NCI-H1436 treated with DMSO at 0.1 percent for 48 hours (cell line): Measurements from ENCODE around the gene LIPG.

Source experiments
- DNase-seq: peaks from one replicate; lab custom pipeline; 2025; lab: John Stamatoyannopoulos, UW

Gene LIPG

GRCh38 chr18:49612515-49613033 lies 50.7 kb downstream of the LIPG start:
- no peak for DNase-seq

- DNase-seq: no peak
These were observed 51.3 kb downstream of the LIPG start for GRCh38 chr18:49613141-49613640.

GRCh38 chr18:49613641-49614151 lies 51.8 kb downstream of the LIPG start:
- no peak for DNase-seq

- DNase-seq: no peak
These were observed 54.9 kb downstream of the LIPG start for GRCh38 chr18:49616618-49617328.

GRCh38 chr18:49617329-49617695 lies 55.5 kb downstream of the LIPG start:
- no peak for DNase-seq

DNA sequence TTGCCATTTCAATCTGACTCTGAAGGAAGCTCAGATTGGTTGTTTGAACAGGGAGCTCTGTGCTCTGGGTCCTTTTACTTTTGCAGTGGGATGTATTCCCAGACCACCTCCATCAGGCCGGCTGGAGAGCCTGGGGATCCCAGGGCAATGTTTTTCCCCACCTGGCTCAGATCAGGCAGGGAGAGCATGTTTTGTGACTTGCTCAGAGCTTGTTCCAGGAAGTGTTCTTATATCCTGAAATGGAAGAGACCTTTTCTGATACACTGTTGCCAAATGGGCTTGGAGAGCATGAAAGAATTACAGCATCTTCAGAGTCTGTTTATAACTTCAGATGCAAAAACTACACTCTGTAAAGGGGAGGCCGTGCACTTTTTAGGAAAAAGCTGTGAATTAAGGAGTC lies 56.0 kb downstream of the LIPG start:
- DNase-seq: no peak

DNA sequence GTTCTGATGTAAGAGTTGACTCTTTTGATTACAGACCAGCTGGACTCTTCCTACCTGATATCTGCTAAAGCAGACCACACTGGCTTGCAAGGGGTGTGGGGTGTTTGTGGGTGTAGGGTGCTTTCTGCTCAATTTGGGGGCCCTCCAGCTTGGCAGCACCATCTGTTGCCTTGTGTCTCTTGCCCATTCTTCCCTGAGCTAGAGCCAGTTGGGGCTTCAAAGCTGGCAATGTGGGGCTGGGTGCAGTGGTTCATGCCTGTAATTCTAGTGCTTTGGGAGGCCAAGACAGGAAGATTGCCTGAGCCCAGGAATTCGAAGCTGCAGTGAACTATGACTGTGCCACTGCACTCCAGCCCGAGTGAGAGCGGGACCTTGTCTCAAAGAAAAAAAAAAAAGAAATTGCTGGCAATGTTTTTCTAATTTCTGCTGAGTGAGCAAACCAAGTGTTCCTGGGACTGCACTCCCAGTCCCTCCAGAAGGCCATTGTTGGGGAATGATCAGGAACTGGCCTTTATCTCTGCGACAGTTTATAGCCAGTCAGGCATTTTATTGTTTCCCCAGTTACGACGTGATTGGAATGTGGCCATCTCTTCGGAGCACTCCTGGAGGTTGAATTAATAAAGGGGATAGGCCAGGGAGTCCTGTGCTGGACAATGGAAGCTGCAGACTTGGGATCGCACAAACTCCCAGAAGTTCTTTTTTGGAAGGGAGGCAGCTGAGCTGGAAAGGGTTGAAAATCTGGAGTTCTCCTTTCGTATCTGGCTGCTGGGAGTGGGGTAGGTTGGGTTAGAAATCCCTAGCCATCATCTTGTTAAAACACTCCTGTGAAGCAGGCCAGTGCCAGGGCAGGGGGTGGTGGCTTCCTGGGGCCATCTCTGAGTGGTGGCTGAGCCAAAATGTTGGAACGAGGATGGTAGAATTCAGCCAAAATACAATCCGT lies 57.2 kb downstream of the LIPG start:
- no peak for DNase-seq

- DNase-seq: no peak
These were observed 57.9 kb downstream of the LIPG start for GRCh38 chr18:49619801-49620200.

GRCh38 chr18:49621301-49621700 lies 59.4 kb downstream of the LIPG start:
- no peak for DNase-seq

DNA sequence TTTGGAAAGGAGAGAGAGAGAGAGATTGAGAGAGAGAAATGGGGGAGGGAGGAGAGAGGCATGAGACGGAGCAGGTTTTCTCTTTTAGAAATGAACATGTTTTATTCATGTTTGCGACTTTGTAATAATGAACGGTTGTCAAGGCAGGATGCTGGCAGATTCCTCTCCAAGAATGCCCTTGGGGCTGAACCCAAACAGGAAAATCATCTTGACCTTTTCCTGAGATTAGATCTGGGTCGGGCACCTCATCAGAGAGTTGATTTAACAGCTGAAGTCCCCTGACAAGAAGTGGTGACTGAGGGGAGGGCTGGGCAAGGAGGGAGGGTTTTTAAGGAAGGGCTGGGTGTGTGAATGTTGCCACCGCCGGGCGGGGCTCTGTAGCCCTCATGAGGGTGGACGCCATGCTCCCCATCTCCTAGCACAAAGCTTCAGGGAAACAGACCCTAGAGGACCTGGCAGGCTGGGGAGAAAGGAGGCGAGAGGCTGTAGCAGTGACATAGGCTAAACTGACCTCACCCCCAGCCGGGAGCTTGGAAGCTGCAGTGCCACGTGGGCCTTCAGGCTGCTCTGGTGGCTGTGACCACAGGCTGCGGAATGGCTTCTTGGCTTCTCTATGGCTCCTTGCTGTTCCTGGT lies 60.0 kb downstream of the LIPG start:
- DNase-seq: no peak

DNA sequence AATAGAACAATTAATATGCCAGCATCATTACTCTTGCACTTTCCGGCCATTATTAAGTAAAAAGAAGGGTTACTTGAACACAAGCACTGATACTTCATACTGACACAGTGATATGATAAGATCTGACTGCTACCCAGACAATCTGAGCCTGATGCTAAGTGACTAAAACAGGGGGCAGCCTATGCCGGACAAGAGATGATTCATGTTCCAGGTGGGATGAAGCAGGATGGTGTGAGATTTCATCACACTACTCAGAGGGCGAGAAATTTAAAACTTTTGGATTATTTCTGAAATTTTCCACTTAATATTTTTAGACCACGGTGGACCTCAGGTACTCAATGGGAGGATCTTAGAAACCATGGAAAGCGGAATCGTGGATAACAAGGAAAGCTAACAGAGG lies 61.7 kb downstream of the LIPG start:
- DNase-seq: no peak

- DNase-seq: no peak
These were observed 63.3 kb downstream of the LIPG start for GRCh38 chr18:49625021-49625691.

DNA sequence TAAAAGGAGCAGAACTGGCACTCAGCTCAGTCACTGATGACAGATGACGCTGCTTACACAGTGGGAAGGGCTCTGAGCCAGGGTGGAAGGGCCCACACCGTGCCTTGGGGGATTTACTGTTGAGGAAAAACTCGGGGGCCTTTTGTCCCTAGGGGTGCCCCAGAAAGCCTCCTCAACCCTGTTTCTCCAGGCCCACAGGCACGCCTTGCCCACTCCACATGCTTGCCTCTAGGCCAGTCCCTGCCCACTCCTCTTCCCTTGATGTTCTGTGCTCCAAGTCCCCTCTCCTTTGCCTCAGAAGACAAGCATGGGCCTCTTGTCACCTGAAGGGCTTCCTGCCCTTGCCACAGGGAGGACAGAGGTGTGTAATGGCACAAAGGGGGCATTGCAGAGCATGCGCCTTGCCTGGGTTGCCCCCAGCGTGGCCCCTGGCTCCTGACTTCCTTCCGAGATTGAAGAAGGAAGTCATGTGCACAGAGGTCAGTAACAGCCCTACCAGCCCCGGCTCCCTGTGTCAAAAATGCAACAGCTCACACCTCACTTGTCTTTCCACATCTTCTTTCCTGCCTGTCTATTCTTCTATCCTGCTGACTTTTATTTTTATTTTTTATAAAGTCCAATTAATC lies 65.1 kb downstream of the LIPG start:
- no peak for DNase-seq

- no peak for DNase-seq
These were observed 66.3 kb downstream of the LIPG start for GRCh38 chr18:49628119-49628518.

DNA sequence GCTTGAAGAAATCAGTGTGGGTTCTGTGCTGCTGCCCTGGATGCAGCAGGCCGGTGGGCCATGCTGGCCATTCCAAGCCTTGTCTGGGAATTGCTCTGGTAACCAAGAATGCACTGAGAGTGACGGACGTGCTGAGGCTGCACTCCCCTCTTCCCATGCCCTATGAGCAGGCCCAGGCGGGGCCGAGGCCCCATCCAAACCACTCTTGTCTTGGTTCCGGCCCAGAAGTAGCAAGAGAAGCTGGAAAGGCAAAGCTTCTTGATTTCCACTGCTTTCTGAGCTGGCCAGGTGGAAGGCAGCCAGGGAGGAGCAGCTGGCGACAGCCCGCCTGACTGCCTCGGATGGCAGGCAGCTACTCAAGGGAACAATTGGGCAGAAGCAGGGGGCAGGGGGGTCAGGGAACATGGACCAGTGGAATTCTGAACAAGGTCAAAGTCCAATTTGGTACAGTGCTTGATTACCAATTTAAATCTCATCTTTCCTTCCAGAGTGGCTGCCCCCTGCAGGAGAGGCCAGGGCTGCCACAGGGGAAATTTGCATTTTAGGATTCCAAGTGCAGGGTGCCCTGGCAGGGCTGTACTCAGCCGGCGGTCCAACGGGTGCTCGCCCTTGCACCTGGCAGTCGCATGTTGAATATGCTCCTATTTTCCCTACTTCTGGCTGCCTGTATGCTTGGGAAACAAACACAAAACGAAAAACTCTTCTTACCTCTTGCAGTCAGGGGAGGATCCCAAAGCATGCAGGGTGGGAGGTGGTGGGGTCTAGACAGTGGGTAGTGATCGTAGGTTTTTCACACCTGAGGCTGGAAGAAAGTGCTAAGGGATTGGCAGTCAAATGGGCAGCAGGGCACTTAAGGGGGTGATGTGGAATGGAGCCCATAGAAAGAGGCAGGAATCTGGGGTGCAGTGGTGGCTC lies 67.3 kb downstream of the LIPG start:
- no peak for DNase-seq

DNA sequence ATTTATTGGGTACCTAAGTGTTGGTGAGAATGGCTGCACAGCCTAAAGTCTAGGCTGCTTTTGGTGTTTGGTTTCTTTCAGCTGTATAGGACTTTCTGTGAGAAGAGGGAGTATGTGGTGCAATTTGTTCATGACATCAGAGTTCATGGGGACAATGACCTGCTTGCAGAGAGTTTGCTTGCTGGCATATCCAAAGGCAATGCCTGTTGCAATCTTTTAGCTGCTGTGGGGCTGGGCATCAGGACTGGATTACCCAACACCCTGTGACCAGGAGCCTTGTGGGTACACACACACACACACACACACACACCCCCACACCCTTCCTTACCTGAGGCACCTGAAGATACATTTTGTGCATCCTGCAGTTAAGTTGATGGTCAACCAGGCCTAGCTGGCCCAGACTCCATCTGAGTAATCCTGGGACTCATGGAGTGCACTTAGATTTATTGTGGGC lies 68.4 kb downstream of the LIPG start:
- no peak for DNase-seq

DNA sequence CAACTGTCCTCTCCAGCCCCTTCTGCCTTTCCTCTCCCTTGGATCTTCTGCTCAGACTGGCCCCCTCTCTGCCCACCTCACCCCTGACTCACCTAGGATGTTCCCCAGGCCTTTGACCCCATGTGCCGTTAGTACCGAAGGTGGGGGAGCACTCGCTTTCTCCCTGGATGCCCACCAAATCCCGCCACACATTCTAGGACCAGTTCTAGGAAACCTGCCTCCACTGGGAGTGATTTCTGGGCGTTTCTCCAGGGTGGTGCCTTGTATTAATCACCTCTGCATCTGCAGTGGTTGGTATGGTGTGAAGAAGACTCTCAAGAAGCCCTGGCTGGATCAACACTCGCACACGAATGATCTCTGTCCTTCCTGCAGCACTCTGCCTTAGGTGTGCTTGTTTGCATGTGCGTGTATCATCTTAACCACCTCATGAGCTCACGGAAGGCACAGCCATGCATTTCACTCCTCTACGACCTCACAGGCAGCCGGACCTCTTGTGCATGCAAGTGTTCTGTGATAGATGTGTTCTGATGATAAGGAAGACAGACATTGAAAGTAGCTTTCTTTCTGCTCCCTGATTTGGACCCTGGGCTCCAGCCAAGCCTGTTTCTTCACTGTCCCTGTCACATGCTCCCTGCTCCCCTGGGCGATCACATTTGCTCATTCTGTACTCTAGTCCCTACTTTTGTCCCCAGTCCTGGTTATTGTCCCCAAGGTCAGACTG lies 69.4 kb downstream of the LIPG start:
- no peak for DNase-seq

GRCh38 chr18:49632588-49632987 lies 70.7 kb downstream of the LIPG start:
- DNase-seq: no peak

DNA sequence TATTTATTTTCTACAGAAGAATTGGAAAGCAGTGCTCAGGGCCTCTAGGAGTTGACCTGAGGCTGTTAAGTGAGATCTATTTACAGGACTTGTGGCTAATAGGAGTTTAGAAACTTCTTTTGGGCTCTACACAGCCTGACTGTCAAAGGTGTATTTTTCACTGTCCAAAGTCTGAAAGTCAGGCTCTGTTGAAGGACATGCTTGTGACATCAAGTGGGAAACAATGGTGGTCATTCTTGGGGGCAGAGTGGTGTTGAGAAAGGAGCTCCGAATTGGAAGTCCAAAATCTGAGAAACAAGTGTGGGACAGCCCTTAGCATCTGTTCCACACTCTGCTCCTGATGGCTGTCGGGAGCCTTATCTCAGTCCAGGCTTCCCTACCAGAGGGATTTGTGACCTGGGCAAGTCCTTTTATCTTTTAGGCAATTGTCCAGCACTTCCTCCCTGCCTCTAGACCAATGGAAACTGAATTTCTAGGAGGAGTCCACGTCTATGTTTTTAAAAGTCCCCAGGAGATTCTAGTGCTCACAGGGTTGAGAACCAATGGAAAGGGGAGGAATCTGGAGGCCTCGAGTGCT lies 76.4 kb downstream of the LIPG start:
- no peak for DNase-seq
